GM19455 (cell line): ENCODE data around the gene HNRNPH1.

Experiments
- ATAC-seq: cut with Tn5 transposase; IDR thresholded peaks from one replicate; pipeline ENCODE4 v1.9.1; 2021; ENCODE audit not compliant: unreplicated experiment

The HNRNPH1 gene

DNA sequence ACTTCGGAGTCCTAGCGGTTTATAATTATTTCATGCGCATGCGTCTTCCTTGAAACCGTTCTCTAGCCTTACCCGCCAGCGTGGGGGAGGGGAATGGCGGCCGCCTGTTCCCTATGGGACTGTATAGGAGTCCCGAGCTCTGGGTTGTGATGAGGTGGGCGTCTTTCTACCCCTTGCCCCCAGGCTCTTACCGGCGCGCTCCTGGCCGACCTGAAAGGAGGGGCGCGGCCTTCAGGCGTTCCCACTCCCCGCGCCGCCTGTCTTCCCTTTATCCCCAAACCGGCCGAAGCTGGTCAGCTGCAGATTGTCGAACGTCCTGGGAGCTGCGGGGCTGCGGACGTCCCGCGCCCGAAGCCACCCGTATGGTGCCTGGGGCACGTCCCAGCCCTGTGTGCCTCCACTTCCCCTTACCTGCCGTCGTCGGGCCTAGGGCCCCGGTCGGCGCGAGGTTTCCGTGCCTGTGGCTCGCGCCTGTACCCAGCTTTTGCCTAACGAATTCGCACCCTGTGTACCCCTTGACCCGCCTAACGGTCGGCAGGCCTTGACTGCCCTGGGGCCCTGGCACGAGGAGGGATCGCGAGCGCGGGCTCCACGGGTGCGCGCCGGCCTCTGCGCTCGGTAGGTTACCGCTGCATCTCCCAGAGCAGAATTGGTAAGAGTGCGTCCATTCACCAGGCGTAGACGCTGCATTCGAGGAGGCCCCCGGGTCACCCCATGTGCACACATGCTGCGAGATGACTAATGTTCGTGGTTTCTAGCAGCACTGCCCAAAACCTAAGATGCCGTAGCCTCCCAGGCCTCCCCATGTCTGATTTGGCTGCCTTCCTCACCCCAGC, 653 bp upstream of the HNRNPH1 start:
- peak; percentile 15 for ATAC-seq

DNA sequence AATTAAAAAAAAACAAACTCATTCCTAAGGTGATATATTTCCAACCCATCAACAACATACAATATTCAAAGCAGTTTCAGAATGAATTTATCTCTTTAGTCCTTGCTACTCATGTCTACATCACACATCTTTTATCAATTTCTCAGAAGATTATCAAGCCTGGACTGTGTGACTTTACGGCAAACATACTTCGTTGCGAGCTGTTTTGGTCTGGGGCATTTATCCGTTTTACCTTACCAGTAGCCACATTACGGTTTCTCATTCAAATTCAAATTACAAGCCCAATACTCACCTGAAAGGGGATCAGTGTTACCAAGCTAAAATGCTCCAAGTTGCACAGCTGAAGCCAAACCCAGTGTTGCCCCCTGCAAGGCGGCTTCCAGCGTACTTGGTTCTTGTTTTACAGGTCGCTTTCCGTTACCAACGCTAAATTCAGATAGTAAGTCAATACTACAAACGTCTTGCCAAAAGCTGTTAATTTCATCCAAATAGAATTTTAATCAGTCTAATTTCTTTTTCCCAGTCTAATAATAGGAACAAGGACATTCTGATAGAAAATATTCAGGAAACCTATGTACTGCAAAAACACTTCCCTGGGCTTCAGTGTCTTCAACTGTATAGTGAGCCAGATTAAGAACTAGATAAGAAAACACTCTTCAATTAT, 1.8 kb downstream of the HNRNPH1 start:
- ATAC-seq, result no peak

DNA sequence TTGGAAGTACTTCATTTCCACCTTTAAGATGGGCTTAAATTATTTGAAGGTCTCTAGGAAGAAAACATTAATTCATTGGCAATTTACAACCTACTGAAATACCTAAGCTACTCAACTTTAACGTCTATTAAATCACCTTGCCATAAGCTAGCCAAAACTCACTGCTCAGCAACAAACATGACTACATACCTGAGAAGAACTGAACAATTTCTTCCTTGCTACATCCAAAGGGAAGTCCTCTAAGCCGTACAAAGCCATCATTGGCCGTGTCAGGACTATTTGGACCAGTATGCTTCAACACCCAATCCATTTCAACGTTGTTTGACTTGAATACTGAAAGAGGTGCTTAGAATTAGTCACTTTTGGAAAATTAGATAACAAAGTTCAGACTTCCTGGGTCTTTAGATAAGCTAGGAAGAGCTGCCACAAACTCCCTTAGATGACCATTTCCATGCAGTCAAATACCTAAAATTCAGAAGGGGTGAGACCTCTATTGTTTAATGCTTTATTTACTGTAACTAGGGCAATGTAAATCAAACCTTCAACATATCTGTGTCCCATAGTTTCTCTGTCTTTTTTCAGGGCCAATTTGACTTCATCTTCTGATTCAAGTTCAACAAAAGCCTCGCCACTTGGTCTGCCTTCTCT, 2.6 kb downstream of the HNRNPH1 start:
- ATAC-seq, result no peak

DNA sequence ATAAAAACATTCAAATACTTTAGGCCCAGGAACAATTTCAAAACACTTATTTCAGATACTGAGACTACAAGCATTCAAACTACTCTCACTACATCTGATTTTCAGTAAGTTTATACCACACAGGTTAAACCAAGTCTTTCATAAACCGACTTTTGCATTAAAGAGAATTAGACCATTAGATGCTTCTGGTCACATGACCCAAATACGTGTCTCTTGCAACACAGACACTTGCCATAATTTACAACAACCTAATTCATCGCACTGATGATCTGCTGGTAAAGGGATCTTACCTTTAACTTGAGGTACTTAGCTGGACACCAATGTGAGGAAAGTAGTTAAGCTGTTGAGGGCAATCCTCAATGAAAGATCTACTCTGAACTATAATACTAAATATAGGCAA, 3.2 kb downstream of the HNRNPH1 start:
- ATAC-seq, result no peak

DNA sequence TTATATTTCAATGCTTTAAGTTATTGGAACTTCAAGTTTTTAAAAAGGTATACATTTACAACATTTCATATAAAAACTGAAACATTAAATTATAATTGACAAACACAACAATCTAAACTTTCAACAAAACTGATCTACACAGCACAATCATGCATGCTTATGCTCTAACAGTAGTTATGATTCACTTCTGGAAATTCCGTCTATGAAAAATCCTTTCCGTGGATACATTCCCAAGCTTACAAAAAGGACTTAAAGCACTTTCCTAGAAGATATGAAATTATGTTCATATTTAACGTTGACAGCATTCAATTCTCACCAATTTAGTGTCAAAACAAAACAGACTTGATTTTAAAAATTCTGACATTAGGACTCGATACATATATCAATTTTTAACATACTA, 3.7 kb downstream of the HNRNPH1 start:
- ATAC-seq, result no peak

DNA sequence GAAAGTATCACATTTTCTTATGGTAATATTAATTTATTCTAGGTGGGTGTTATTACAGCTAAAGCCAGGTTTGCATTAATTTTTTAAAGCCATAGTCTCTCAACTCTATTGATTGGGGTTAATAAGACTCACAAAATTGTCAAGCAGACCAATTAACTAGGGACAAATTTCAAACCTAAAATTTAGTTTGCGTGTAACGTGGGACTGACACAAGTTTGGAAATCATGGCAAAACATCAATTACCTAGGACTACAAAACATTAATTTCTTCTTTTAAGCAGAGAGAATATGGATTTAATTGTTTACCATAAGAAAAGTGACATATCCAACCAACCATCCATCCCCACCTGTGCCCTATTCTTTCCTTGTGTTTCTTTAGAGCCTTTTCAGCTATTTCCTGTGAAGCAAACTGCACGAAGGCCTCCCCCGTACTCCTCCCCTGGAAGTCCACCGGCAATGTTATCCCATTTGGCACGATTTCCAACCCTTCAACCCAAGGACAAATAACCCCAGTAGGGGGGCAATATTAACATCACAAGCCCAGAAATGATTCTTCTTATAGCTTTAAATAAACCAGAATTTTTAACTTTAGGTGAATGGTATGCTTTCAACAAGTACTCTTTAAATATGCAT, 4.4 kb downstream of the HNRNPH1 start:
- ATAC-seq, result no peak

DNA sequence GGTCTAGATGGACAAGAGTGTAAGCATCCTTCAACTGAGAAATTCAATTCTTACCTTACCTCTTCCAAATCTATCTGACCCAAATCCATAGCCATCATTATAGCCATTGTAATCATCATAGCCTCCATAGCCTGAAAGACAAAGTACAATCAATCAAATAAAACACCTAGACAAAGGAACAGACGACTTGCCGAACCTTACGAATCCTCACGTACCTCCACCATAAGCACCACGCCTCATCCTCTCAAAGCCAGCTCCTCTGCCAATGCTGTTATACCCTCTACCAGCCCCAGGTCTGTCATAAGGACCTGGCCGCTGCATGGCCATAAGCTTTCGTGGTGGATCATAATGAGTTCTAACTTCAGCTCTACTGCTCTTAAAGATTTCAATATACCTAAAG, 5.5 kb downstream of the HNRNPH1 start:
- ATAC-seq, result no peak

DNA sequence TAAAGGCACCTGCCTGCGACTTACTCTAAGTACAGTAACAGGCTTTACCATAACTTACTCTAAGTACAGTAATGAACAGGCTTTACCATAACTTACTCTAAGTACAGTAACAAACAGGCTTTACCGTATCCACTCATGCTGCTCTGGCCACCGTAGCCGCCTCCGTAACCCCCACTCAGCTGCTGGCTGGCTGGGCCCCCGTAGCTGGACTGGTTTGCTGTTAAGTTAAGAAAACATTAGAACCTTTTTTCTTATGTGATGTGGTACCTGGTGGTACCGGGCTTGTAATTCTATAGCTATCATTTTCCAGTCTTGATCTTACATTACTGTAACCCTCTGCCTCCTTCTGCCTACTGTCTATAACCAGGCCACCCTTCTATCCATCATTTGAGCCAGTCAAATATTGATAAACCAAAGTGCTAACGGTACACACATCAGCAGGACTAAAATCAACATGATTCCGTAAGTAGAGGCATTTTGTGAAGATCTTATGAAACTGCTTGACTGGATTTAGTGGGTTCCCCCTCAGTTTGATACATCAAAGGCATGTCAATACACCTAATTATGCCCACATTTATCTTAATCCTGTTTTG, 7.4 kb downstream of the HNRNPH1 start:
- no peak for ATAC-seq

DNA sequence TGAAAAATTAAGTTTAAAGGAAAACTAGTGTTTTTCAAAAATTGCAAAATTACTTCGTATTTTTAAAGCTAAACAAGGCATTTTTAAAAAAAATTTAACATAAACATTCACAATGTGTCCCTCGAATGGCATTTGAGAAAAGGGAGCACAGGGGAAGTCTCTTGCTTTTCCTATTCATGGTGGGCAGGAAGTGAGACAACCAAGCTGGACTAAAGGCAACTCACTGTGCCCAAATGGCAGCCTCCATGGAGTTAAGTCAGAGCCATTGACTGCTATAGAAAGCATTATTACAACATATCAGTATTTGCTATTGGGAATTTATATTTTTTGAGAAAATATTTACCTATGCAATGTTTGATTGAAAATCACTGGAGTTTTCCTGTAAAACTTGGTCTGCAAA, 8.3 kb downstream of the HNRNPH1 start:
- ATAC-seq, result no peak

DNA sequence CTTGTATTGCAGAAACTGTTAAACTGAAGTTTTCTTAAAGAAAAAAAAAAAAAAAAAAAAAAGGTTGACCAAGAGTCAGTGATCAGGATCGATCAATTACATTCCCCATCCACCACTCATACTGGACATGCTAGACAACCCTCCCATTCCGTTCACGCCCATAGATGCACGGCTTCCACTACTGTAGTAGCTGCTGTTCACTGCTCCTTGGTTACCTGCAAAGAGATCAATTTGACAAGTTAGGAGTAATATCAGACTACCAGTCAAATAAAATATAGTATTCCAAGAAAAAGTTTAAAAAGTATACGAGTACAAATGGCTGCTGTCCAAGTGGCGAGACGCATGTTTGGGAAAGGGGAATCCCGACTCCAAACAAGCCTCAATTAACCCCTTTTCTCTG, 8.7 kb downstream of the HNRNPH1 start:
- no peak for ATAC-seq

DNA sequence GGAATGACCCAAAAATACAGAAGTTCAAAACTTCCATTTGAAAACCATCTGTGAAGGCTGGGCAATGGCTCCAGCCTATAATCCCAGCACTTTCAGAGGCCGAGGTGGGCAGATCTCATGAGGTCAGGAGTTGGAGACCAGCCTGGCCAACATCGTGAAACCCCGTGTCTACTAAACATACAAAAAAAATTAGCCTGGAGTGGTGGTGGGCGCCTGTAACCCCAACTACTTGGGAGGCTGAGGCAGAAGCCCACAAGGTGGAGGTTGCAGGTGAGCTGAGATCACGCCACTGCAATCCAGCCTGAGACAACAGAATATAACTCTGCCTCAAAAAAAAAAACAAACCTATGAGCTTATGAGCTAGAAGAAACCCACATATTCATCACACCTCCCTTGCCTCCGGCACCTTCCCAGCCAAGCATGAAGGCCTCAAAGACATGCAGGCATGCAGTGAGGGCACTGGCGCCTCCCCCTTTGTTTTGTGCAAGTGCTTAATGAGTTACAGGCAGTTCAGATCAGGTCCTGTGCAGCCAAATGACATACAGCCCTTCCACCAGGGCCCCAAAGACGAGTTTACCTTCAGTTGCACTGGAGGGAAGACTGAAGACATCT, 9.9 kb downstream of the HNRNPH1 start:
- no peak for ATAC-seq

DNA sequence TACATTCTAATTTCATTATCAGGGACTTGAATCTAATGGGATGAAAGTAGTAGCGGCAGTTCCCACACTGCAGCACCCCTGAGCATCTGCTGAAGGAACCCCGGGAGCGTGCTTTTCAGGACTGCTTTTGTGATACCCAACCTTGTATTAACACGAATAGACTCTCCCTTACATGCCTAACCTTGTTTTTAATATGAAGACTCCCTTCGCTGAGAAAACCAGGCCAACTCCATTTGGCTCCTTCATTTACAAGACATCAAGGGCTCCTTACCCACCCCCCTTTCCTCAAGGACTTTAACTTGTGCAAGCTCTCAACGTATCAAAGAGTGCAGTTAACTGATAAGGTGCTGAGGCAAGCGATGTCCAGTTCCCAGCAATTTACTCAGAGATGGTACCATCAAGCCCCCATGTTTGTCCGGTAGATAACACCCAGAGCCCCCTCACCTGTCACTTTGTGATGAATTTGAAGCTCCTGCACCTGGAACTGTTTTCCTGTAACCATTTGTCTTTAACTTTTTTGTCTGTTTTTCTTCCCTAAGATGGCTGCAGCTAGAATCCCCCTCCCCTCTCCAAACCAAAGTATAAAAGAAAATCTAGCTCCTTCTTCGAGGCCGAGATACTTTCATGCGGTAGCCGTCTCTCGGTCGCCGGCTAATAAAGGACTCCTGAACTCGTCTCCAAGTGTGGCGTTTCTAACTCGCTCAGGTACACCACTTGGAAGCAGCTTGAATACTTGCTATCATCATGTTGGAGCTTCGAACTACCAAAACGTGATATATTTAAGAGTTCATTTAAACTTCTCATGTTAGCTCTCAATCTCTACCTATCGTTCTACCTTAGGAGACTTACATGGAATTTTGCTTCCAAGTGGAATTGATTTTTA, 10.7 kb downstream of the HNRNPH1 start:
- ATAC-seq, result no peak

DNA sequence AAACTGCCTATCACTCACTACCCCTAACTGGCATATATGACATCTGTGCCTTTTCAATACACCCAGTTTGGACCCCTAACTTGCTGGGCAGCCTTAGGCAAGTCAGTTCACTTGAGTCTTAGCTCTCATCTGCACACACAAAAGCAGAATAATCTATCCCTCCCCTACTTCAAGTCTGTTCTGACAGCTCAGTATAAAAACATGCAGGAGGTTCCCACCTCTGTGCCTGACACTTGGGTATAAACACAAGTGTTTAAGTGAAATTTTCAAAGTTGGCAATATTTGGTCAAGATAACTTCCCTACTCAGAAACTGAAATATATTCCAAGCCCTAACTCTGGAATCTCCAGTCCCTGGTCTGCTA, 12.6 kb downstream of the HNRNPH1 start:
- ATAC-seq, result no peak

DNA sequence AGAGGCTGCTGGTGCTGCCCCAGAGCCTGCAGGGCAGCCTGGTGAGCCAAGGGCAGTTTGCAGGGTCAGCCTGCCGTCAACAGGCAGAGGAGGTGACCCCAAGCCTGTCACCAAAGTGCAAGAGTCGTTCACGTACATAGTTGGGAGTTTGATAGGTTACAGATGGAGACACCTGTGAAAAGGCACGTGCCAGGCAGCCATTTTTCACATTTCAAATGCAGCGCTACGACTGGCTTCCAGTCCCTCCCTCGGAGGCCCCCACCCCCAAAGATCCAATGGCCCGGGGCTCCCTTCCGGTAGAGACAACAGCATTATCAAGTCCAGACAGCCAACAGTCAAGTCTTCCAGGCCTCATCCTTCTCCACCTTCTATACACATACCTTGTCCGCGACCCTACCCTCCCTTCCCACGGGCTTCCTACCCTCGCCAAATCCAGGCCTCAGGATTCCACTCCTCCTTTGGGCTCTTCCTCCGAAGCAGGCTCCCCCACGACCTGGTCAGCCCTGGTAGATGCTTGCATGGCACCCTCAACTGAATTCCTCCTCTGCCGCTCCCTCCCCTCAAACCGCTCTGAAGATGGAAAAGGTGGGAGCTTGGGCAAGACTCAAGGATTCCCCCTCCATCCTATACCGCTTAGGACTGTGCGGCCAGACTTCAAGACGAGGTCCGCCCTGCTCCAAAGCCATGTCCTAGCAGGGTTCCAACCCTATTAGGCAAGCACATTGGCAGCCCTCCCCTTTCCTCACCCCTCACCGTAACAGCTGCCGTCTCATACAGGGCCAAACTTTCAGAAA, 13.2 kb downstream of the HNRNPH1 start:
- no peak for ATAC-seq

DNA sequence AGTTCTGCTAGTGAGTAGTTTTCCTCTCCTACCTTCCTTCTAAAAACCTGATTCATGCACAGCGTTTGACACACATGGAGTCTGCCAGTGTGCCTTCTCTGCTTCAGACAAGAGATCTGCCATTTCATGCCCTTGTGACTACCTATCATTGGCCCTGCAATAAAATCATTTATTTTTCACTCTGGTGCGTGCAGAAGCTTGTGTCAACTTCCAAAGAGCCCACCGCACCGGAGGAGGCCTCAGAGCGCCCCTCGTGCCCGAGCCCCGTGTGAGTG, 13.7 kb downstream of the HNRNPH1 start:
- no peak for ATAC-seq

DNA sequence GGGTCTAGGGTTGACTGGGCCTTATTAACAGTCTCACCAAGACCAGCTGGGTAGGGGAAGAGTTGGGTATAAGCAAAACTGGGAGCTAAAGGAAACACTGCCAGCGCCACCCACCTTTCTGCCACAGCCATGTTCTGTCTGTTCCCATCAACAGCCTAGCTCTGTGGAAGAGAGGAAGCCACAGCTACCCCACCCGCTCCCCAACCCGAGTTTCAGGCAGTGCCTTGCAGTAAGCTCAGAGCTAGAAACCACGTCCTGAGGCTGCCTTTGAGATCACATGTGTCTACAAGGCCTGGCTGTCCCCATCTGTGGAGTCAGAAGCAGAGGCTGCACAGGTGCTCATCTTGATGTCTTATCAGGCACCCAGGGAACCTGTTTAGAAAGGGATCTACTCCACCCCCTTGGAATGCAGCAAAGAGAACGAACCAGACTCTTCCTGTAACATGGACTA, 15.3 kb downstream of the HNRNPH1 start:
- no peak for ATAC-seq

DNA sequence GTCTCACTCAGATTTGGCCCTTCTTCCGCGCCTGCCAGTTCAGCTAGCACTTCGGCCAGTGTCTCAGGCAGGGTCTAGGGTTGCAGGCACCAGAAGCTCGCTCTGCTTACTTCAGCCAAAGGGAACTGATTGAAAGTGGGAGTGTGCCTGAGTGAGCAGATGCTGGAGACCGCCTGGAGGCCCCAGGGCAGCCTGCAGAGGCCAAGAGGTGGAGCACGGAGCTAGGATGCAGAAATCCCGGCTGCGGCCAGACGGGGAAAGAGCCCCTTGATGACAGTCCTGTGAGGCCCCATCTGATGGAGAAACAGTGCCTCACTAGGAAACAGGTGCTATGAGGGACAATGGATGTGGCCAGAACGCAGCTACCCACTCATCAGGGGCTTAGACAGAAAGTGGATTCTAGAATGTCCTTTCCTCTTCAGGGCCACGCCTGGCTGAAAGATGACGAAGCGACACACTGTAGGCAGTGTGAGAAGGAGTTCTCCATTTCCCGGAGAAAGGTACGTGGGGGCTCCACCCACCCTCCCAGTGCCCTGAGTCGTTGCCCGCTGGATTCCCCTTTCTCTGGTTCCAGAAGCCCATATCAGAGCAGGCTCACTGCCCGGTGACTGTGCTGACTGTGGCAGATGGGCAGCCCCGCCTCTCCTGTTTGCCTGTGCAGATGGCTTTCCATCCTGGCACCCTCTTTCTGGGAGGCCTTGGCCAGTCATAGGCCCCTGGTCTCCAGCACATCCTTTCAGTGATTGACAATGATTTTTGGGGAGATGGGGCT, 16.1 kb downstream of the HNRNPH1 start:
- no peak for ATAC-seq

DNA sequence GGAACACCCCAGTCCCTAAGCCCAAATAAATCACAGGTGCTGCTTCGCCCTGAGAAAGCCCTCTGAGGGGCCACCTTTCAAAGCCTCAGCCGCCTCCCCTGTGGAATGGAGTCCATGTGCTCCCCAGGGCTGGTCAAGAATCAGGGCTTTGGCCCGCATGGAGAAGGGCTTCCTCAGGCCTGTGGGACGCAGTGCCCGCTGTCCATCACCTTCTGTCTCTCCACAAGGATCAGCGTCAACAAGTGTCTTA, 16.6 kb downstream of the HNRNPH1 start:
- no peak for ATAC-seq
